CMK (cell line): ENCODE results near the gene MYOD1.

ENCODE experiments used
- DNase-seq: peaks from one replicate; pipeline ENCODE4 v3.0.0-alpha.2; 2010; ENCODE audit warnings: low read depth

MYOD1 gene

DNA sequence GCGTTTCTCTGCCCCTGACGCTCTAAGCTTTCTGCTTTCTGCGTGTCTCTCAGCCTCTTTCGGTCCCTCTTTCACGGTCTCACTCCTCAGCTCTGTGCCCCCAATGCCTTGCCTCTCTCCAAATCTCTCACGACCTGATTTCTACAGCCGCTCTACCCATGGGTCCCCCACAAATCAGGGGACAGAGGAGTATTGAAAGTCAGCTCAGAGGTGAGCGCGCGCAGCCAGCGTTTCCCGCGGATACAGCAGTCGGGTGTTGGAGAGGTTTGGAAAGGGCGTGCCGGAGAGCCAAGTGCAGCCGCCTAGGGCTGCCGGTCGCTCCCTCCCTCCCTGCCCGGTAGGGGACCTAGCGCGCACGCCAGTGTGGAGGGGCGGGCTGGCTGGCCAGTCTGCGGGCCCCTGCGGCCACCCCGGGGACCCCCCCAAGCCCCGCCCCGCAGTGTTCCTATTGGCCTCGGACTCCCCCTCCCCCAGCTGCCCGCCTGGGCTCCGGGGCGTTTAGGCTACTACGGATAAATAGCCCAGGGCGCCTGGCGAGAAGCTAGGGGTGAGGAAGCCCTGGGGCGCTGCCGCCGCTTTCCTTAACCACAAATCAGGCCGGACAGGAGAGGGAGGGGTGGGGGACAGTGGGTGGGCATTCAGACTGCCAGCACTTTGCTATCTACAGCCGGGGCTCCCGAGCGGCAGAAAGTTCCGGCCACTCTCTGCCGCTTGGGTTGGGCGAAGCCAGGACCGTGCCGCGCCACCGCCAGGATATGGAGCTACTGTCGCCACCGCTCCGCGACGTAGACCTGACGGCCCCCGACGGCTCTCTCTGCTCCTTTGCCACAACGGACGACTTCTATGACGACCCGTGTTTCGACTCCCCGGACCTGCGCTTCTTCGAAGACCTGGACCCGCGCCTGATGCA is at the start of gene MYOD1:
Gene MYOD1, plus strand, starts transcription at position 544 of the 910 bp plus-strand sequence. Its CDS starts 212 bp downstream, at position 756.
- DNase-seq, result no peak

DNA sequence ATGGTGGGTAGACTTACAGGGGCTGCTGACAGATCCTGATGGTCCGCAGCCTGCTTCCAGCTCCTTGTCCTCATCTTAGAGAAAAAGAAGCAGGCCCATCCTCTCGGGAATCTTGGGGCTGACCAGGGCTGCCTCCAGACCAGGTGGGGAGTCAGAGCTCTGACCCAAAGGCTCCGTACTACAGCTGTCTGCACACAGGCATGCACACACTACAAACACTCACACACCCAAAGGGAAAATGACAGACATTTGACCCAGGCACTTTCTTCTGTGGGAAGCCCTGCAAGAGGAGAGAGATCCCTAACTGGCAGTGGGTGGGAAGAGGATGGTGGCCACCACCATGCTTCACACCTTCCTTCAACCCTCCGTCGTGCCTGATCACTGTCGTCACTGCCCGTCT is 46.9 kb upstream of the MYOD1 start:
- no peak for DNase-seq

GRCh38 chr11:17673951-17674350 is 45.4 kb upstream of the MYOD1 start:
- no peak for DNase-seq

DNA sequence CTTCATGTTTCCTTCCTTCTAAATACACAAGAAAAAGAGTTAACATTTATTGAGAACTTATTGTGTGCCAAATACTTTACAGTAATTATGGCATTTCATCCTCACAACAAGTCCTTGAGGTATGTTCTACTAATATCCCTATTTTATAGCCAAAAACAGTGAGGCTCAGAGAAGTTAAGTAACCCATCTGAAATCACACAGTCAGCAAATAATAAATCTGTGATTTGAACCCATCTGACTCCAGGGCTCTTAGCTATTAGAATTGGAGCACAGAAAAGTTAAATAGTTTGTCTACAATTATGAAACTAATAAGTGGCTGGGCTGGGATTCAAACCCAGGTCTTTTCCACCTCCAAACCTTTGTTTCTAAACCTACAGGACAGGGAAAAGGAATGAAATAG is 36.5 kb upstream of the MYOD1 start:
- no peak for DNase-seq

DNA sequence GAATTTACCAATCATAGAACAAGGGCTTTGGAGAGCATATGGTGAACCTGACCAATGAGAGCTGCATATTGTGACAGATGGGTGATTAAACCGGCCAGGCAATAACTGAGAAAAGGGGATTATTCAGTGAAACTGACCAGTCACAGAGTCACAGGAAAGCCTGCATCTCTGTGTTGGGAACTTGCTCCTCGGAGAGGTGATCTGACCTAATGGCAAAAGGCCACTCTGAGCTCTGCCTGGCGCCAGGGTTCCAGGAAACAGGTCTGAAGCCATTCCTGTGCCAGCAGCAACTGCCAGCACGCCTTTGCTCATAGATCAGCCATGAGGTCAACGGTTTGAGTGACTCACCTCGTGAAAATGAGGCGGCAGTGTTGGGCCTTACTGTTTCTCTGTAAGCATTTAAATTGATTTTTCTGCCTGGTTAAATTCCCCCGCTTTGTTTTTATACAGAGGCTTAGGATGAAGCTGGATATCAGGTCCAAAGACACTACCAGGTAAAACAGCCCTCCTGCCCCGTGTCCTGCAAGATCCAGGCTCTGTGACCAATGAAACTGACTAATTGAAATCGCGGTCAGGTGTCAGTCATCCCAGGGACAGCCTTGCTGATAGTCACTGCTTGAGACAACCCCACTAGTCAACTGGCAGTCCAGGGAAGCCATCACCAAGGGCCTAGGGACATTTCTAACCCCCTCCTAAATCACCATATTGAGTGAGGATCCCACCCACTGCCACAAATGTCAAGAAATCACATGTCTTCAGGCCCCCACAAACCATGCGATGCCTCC is 35.8 kb upstream of the MYOD1 start:
- no peak for DNase-seq

- no peak for DNase-seq
Observed at GRCh38 chr11:17684550-17684949, 34.8 kb upstream of the MYOD1 start.

DNA sequence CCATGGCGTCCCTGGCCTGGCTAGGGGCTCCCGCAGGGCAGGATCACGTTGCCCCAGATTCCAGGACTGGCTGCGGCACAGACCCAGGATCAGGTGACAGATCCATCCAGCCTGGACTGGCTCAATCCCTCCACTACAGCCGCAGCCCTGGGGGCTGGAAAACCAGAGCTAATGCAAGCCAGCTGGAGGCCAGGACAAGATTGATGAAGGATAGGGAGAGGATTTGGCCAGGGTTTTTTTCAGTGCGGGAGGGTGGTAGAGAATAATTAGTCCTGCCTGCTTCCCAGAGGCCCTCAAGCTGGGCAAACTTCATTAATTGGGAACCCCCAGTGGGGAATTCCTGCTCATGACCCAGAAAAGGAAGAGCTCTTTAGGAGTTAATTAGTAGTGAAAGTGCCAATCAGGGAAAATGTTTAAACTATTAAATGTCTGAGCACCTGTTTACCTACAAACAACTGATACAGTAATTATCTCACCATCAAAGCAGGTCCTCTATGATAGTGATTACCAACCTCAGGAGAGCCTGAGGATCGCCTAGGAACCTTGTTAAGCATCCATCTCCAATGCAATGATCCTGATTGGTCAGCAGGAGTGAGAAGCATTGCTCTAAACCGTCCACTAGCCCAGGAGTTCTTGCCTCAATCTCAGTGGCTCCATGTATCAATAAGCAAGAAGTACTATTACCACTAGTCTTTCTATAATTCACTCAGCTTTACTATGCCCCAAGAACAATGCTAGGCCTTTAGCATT is 33.0 kb upstream of the MYOD1 start:
- DNase-seq, result no peak

- no peak for DNase-seq
Observed at GRCh38 chr11:17687946-17688670, 31.3 kb upstream of the MYOD1 start.

- DNase-seq, result no peak
Observed at GRCh38 chr11:17691550-17691949, 27.8 kb upstream of the MYOD1 start.

- DNase-seq, result no peak
Observed at GRCh38 chr11:17691976-17692375, 27.4 kb upstream of the MYOD1 start.

GRCh38 chr11:17692931-17693330 is 26.4 kb upstream of the MYOD1 start:
- no peak for DNase-seq

DNA sequence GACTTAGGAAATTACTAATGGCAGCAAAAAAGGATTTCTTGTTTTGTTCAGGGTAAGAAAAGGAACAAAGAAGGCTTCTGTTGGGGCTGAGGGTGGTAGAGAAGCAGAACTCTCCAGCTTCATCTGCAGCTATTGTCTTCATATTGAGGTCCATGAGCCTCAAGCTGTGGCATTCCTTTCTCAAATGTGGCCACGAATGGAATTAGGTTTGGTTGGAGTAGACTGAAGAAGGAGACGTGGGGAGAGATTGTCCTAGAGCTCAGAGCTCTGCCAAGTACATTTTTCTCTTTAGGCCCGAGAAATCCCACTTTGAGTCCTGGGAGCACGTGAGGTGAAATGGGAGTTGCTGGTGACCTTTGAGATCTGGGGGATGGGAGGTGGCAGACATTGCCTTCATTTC is 25.8 kb upstream of the MYOD1 start:
- DNase-seq, result no peak

- no peak for DNase-seq
Observed at GRCh38 chr11:17694494-17695110, 24.8 kb upstream of the MYOD1 start.

GRCh38 chr11:17695454-17696441 is 23.6 kb upstream of the MYOD1 start:
- DNase-seq, result no peak

DNA sequence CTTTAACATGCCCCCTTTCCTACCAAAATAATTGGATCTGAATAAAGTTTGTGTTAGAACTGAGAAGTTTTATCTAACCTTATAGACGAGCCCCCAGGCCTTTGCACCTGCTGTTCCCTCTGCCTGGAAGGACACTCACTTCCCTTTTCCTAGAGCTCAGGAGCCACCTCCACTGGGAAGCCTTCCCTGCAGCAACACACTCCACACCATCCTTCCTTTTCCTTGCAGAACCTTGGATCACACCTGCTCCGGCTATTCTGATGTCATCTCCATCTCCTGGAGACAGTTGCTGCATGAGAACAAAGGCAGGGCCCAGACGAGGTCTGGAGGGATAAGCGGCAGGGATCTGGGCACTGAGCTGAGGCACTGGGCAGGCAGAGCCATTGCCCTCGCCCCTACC is 22.6 kb upstream of the MYOD1 start:
- DNase-seq, result no peak

- DNase-seq, result no peak
Observed at GRCh38 chr11:17697175-17697949, 22.0 kb upstream of the MYOD1 start.

- no peak for DNase-seq
Observed at GRCh38 chr11:17699147-17700114, 19.9 kb upstream of the MYOD1 start.

- no peak for DNase-seq
Observed at GRCh38 chr11:17700991-17701390, 18.4 kb upstream of the MYOD1 start.
